Vagina (tissue), 2 donors: ENCODE results near the gene SPRR3. TPM values are rescaled to one million over a fixed set of nuclear protein-coding genes. Genes with fewer than 3 reads are reported as not detected.

Experiments
- DNase-seq, 2 donors: peaks; one replicate each; pipeline ENCODE4 v3.0.0-alpha.2; 2017; ENCODE audit errors: extremely low spot score in 2 of 2
- H3K27ac ChIP-seq: fragments of 200-600 bp; sonication (generic); one replicate; pipeline ENCODE4 v1.5.1; 2019
- H3K27me3 ChIP-seq: fragments of 200-600 bp; sonication (generic); one replicate; pipeline ENCODE4 v1.5.1; 2019
- H3K36me3 ChIP-seq, 2 donors: fragments of 200-600 bp; sonication (generic); one replicate each; pipeline ENCODE4 v1.5.1; 2017 to 2019
- H3K4me1 ChIP-seq: fragments of 200-600 bp; sonication (generic); one replicate; pipeline ENCODE4 v1.5.1; 2019
- H3K4me3 ChIP-seq, 2 donors: fragments of 200-600 bp; sonication (generic); 1 replicate in 1 of 2; 2 replicates in 1 of 2; pipeline ENCODE4 v1.5.1; 2016 to 2019
- H3K9me3 ChIP-seq: fragments of 200-600 bp; sonication (generic); one replicate; pipeline ENCODE4 v1.5.1; 2019
- POLR2A ChIP-seq, 2 donors: fragments of 450-650 bp; IDR thresholded peaks; one replicate each; pipeline ENCODE4 v1.6.1; 2017; ENCODE audit warnings: antibody characterized with exemption in 2 of 2, mild to moderate bottlenecking in 2 of 2, moderate library complexity in 2 of 2
- POLR2AphosphoS5 ChIP-seq, 2 donors: sonication (generic); formaldehyde crosslinking; IDR thresholded peaks; one replicate each; pipeline ENCODE4 v1.9.0; 2017; ENCODE audit warnings: antibody characterized with exemption in 2 of 2, mild to moderate bottlenecking in 2 of 2, low read depth in 1 of 2; ENCODE audit not compliant: insufficient read depth in 1 of 2
- intact Hi-C: fragments of 100-400 bp; cut with DNase I; formaldehyde crosslinking; loops from one replicate; pipeline ENCODE4 v1.15.1; 2023
- total RNA-seq: library from RNA; depleted of rRNA; stranded (reverse); fragments of >200 nt; gene quantifications from one replicate; pipeline ENCODE4 v1.2.3, GENCODE V29; 2016
- TF ChIP-seq, protein P1 (sequence below), 3 experiments: fragments of 450-650 bp in 2 of 3; fragments of 200-600 bp in 1 of 3; sonication (generic) in 1 of 3; IDR thresholded peaks; one replicate each; pipeline ENCODE4 v1.5.1; 2017 to 2019; ENCODE audit warnings: antibody characterized with exemption in 3 of 3, mild to moderate bottlenecking in 2 of 3, moderate library complexity in 2 of 3

SPRR3 gene
- total RNA-seq, 1 donor from 2014 or later: 1,163 TPM

DNA sequence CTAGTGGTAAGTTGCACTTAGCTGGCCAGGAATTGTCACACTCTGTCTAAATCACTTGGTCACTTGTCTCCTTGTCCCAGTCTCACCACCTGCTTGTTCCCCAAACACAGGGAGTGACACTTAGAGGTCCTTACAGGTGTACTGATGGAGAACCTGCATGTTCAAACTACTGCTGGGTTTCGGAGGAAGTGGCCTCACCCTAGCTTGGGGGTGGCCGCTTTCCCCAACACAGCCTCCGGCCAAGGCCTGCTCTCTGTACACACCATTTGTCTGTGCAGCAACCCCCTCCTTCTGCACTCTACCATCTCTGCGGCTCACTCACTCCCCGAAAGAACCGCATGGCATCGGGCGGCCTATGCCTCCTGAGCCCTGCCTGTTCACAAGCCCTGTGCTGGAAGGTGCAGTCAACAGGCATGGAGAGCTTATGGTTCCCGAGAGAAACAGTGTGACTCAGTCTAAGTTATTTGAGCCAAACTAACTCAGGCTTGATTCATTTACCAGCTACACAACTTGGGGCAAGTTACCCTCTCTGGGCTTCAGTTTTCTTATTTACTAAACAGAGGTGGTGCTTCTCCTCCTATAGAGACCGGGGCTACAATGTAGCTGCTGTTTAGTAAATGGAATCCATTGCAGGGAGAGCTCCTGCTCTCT lies 41.6 kb upstream of the SPRR3 start:
- Histone ChIP-seq H3K27me3 (no peaks in the 10 kb centered on the region), H3K4me1 (no peaks in the 10 kb centered on the region), H3K36me3 (no peaks in the 10 kb centered on the region), H3K4me3 (no peak overlapping the region), H3K27ac (no peak overlapping the region), H3K9me3 (no peaks in the 10 kb centered on the region)
- TF ChIP-seq POLR2A (IDR thresholded peaks at IDR 0.05) (no peak), POLR2AphosphoS5 (IDR thresholded peaks at IDR 0.05; ENCODE audit: insufficient read depth in 1 of 2, low read depth in 1 of 2) (no peak)
- TF ChIP-seq, protein P1, sequence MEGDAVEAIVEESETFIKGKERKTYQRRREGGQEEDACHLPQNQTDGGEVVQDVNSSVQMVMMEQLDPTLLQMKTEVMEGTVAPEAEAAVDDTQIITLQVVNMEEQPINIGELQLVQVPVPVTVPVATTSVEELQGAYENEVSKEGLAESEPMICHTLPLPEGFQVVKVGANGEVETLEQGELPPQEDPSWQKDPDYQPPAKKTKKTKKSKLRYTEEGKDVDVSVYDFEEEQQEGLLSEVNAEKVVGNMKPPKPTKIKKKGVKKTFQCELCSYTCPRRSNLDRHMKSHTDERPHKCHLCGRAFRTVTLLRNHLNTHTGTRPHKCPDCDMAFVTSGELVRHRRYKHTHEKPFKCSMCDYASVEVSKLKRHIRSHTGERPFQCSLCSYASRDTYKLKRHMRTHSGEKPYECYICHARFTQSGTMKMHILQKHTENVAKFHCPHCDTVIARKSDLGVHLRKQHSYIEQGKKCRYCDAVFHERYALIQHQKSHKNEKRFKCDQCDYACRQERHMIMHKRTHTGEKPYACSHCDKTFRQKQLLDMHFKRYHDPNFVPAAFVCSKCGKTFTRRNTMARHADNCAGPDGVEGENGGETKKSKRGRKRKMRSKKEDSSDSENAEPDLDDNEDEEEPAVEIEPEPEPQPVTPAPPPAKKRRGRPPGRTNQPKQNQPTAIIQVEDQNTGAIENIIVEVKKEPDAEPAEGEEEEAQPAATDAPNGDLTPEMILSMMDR (IDR thresholded peaks at IDR 0.05): no peak
- DNase-seq: no peak
- intact Hi-C loops: no loop called here

DNA sequence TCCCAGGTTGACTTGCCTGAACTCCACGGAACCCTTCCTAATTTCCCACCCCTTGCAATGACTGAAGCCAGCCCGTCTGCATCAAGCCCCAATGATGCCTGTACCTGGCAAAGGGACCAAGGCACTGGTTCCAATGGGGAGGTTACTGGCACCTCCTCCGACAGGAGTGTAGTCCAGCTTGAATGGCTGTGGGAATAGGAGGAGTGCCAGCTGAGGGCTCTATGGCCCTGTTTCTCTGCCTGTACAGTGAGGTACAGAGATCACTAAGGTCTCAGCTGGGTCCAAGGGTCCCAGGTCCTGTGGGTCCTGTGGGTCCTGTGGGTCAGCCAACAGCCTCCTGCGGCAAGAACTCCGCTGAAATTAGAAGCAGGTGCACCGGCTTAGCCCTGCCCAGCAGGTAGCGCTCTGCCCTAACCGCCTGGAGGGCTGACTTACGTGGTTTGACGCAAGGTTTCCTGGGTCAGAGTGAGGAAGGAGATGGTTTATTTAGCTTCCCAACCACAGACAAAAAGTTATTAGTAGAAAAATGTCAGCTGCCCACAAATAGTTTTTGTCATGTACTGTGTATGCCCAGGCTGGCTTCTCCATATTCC lies 41.0 kb upstream of the SPRR3 start:
- Histone ChIP-seq H3K9me3 (no peaks in the 10 kb centered on the region), H3K36me3 (no peaks in the 10 kb centered on the region), H3K4me3 (no peak overlapping the region), H3K27ac (no peak overlapping the region), H3K4me1 (no peaks in the 10 kb centered on the region), H3K27me3 (no peaks in the 10 kb centered on the region)
- DNase-seq: no peak
- TF ChIP-seq, protein P1 (IDR thresholded peaks at IDR 0.05): no peak
- TF ChIP-seq POLR2AphosphoS5 (IDR thresholded peaks at IDR 0.05; ENCODE audit: insufficient read depth in 1 of 2, low read depth in 1 of 2) (no peak), POLR2A (IDR thresholded peaks at IDR 0.05) (no peak)
- intact Hi-C loops: no loop called here

DNA sequence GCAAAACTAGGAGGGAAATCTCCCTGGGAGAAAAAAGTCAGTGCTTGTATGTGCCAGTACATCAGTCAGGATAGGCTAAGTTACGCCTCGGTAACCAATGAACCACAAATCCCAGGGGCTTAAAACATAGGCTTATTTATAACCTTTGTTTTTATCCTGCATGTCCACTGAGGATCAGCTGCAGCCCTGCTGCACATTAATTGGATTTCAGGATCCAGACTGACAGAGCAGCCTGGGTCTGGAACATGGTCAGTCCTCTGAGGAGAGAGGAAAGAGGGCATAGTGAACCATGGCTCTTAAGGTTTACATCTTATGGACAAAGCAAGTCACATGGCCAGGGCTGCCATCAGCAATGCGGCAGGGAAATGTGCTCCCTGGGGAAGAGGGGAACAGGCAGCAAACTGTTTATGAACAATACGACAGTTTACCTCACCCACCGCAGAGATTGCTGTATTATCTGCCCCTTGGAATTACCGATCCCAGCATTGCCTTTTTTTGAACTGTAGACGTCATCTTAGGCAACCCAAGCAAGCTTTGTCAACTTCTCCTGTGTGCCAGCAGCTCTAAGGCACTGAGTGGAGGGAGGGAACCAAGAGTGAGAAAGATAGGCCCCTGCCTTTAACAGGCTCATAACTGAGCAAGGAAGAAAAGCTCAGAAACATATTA lies 40.2 kb upstream of the SPRR3 start:
- Histone ChIP-seq H3K9me3 (no peaks in the 10 kb centered on the region), H3K27ac (no peak overlapping the region), H3K4me3 (no peak overlapping the region), H3K4me1 (no peaks in the 10 kb centered on the region), H3K27me3 (no peaks in the 10 kb centered on the region), H3K36me3 (no peaks in the 10 kb centered on the region)
- no peak for TF ChIP-seq POLR2A (IDR thresholded peaks at IDR 0.05)
- TF ChIP-seq, protein P1 (IDR thresholded peaks at IDR 0.05): no peak
- no peak for TF ChIP-seq POLR2AphosphoS5 (IDR thresholded peaks at IDR 0.05; ENCODE audit: insufficient read depth in 1 of 2, low read depth in 1 of 2)
- intact Hi-C loops: no loop called here
- no peak for DNase-seq

DNA sequence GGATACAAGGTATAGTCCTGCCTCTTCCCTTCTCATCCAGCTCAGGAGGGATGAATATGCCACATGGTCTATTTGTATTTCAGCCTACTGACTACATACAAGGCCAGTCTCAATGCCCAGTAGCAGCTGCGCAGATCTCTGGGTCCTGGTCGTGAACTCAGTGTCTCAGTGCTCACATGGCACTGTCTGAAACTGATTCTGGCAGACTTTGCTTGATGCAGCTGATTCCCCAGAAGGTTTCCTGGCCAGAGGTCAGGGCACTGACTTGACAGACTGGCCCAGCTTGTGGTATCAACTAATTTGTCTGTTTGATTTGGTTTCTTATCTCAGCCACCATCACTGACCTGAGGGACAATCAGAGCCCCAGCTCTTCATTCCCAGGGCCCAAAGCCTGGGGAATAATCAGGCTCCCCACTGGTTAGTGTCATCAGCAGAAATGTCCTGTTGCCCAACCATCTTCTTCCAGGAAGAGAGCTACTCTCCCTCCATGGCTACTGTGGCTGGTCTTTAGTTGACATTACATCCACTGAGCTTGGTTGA lies 38.6 kb upstream of the SPRR3 start:
- TF ChIP-seq POLR2AphosphoS5 (IDR thresholded peaks at IDR 0.05; ENCODE audit: insufficient read depth in 1 of 2, low read depth in 1 of 2) (no peak), POLR2A (IDR thresholded peaks at IDR 0.05) (no peak)
- TF ChIP-seq, protein P1 (IDR thresholded peaks at IDR 0.05): no peak
- no peaks in the 10 kb centered on the region for H3K27me3 ChIP-seq
- no peaks in the 10 kb centered on the region for H3K9me3 ChIP-seq
- H3K4me3 ChIP-seq: no peak overlapping the region
- no peaks in the 10 kb centered on the region for H3K4me1 ChIP-seq
- DNase-seq: no peak
- H3K36me3 ChIP-seq: no peaks in the 10 kb centered on the region
- intact Hi-C loops: no loop called here
- no peak overlapping the region for H3K27ac ChIP-seq
